Esophagus squamous epithelium (tissue), 5 donors: Measurements from ENCODE around the gene ARG1. TPM values are rescaled to one million over a fixed set of nuclear protein-coding genes. Genes with fewer than 3 reads are reported as not detected.

Experiments
- DNase-seq: peaks from one replicate; lab custom pipeline; 2025; lab: John Stamatoyannopoulos, UW
- H3K27ac ChIP-seq, 4 donors: fragments of 200-600 bp; sonication (generic); one replicate each; pipeline ENCODE4 v1.5.1; 2016 to 2019; ENCODE audit warnings: mild to moderate bottlenecking in 1 of 4
- H3K27me3 ChIP-seq, 4 donors: fragments of 200-600 bp; sonication (generic); 1 replicate in 3 of 4; 2 replicates in 1 of 4; pipeline versions ENCODE4 v1.5.1 to v1.6.0; 2017 to 2021; ENCODE audit warnings: antibody characterized with exemption in 1 of 4
- H3K36me3 ChIP-seq, 3 donors: fragments of 200-600 bp; sonication (generic); one replicate each; pipeline ENCODE4 v1.5.1; 2016 to 2019
- H3K4me1 ChIP-seq, 3 donors: fragments of 200-600 bp; sonication (generic); one replicate each; pipeline ENCODE4 v1.5.1; 2017 to 2019
- H3K4me3 ChIP-seq, 4 donors: fragments of 200-600 bp; sonication (generic); 1 replicate in 3 of 4; 2 replicates in 1 of 4; pipeline ENCODE4 v1.5.1; 2016 to 2019; ENCODE audit warnings: mild to moderate bottlenecking in 2 of 4, moderate library complexity in 1 of 4
- H3K9me3 ChIP-seq, 3 donors: fragments of 200-600 bp; sonication (generic); one replicate each; pipeline ENCODE4 v1.5.1; 2016 to 2019
- POLR2A ChIP-seq, 4 donors: fragments of 450-650 bp; IDR thresholded peaks; one replicate each; pipeline ENCODE4 v1.6.1; 2017; ENCODE audit warnings: antibody characterized with exemption in 4 of 4, mild to moderate bottlenecking in 4 of 4, moderate library complexity in 3 of 4
- WGBS, 2 donors: methylation state at CpG; one replicate each; pipeline ENCODE4 v1.1.5; 2018; 5-methylcytosine and 5-hydroxymethylcytosine counted together
- intact Hi-C: fragments of 100-400 bp; cut with DNase I; formaldehyde crosslinking; loops from one replicate; pipeline ENCODE4 v1.15.0; 2022
- total RNA-seq, 4 donors: library from RNA; depleted of rRNA; stranded (reverse); fragments of >200 nt; gene quantifications; one replicate each; pipeline ENCODE4 v1.1.0, GENCODE V29; 2016
- TF ChIP-seq, protein P1 (sequence below), 6 experiments: fragments of 450-650 bp in 4 of 6; fragments of 200-600 bp in 2 of 6; sonication (generic) in 2 of 6; IDR thresholded peaks; one replicate each; pipeline ENCODE4 v1.5.1; 2016 to 2019; ENCODE audit warnings: antibody characterized with exemption in 6 of 6, mild to moderate bottlenecking in 4 of 6, moderate library complexity in 4 of 6
- donor health status: DM: yes; HTN: yes; CAD: no.

ARG1 gene
- total RNA-seq, 4 donors from 2014 or later: 0.19 to 2.7 TPM; not detected in 2

GRCh38 chr6:131615275-131615674 lies 42.2 kb downstream of the ARG1 start:
- Histone ChIP-seq H3K4me3 (no peak overlapping the region), H3K9me3 (no peaks in the 10 kb centered on the region), H3K27me3 (no peaks in the 10 kb centered on the region), H3K36me3 (peaks cover 2 to 100% (median 26%) of the 10 kb centered on the region in 3 donors), H3K27ac (no peak overlapping the region), H3K4me1 (no peaks in the 10 kb centered on the region)
- DNase-seq: no peak
- 90% methylated on average over 4 of the region's 4 CpGs for WGBS, 2 donors
- intact Hi-C loops: no loop called here
- TF ChIP-seq, protein P1, sequence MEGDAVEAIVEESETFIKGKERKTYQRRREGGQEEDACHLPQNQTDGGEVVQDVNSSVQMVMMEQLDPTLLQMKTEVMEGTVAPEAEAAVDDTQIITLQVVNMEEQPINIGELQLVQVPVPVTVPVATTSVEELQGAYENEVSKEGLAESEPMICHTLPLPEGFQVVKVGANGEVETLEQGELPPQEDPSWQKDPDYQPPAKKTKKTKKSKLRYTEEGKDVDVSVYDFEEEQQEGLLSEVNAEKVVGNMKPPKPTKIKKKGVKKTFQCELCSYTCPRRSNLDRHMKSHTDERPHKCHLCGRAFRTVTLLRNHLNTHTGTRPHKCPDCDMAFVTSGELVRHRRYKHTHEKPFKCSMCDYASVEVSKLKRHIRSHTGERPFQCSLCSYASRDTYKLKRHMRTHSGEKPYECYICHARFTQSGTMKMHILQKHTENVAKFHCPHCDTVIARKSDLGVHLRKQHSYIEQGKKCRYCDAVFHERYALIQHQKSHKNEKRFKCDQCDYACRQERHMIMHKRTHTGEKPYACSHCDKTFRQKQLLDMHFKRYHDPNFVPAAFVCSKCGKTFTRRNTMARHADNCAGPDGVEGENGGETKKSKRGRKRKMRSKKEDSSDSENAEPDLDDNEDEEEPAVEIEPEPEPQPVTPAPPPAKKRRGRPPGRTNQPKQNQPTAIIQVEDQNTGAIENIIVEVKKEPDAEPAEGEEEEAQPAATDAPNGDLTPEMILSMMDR (IDR thresholded peaks at IDR 0.05): no peak
- TF ChIP-seq POLR2A (IDR thresholded peaks at IDR 0.05): no peak

DNA sequence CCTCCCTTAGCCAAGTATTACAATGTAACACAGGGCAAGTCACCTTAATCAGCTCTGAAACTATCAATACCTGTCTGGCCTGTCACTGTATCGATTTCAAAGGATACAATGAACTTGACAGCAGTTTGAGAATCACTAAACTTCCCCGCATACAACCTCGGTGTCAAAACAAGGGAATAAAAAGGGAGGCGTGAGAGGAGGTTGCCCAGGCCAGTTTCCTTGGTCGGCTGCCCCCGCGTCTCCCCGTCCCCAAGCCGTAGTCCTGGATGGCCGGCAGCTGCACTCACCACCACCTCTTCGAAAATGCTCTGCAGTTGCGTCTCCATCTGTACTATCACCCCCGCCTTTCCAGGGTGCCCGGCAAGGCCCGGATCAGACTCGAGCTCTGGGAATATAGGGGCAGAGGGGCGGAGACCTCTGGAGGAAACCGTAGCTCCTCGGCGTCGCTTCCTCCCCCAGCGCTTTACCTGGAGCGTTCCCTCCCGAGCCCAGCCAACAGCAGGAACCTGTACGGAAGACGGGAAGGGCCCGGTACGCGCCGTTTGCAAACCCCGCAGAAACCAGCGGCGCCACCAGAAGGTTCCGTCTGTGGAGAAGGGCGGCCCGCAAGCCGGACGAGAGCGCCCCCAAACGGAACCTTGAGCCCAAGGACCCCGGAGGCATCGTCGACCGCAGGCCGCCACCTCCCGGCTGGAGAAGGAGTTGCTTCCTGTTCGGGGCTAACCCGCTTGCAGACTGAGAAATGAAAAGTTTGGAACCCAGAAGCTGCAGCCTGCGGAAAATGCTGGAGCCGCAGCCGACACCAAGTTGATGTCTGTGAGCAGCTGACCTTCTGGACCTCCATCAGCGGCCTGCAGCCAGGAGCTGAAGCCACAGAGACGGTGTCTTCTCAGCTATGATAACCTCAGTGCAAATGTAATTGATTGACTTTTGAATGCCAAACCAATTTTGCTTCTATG lies 55.0 kb downstream of the ARG1 start, which contains the start of gene MED23:
TSS of gene MED23 (minus strand) at position 519 of the 959 bp plus-strand sequence. CDS start at position 326, 193 bp downstream.
- DNase-seq: peak; percentile 77
- TF ChIP-seq POLR2A (IDR thresholded peaks at IDR 0.05): peak in 2 of 4 donors; percentile 56 to 62
- TF ChIP-seq, protein P1 (IDR thresholded peaks at IDR 0.05): peak; percentile 80 to 95 (median 90)

GRCh38 chr6:131628726-131629125 lies 55.7 kb downstream of the ARG1 start:
- Histone ChIP-seq H3K27ac (peak overlapping the region in 2 of 4 donors; percentile 87 to 93), H3K4me3 (peak overlapping the region; percentile 46 to 96 (median 76)), H3K36me3 (peaks cover 6 to 26% (median 11%) of the 10 kb centered on the region in 3 donors), H3K9me3 (no peaks in the 10 kb centered on the region), H3K4me1 (peaks cover 11 to 39% (median 11%) of the 10 kb centered on the region in 3 donors), H3K27me3 (no peaks in the 10 kb centered on the region)
- no peak for TF ChIP-seq POLR2A (IDR thresholded peaks at IDR 0.05)
- TF ChIP-seq, protein P1 (IDR thresholded peaks at IDR 0.05): no peak
- 0 to 17% methylated on average over 1 of the region's 1 CpG for WGBS, 2 donors
- intact Hi-C loops: no loop called here
- DNase-seq: no peak

More for the DNA sequence above, 55.0 kb downstream of the ARG1 start, which contains the start of gene MED23:
- peak within 1 kb of the TSS; percentile 46 to 96 (median 76) for H3K4me3 ChIP-seq
- peaks cover 11 to 39% (median 11%) of the 10 kb centered on the region in 3 donors for H3K4me1 ChIP-seq
- H3K9me3 ChIP-seq: no peaks in the 10 kb centered on the region
- H3K36me3 ChIP-seq: peaks cover 6 to 34% (median 11%) of the 10 kb centered on the region in 3 donors
- intact Hi-C loops: no loop called here
- H3K27me3 ChIP-seq: no peaks in the 10 kb centered on the region
- H3K27ac ChIP-seq: peak within 1 kb of the TSS; percentile 75 to 93 (median 86)
- WGBS, 2 donors: 0 to 3% methylated on average over 8 to 14 of the region's 53 CpGs

DNA sequence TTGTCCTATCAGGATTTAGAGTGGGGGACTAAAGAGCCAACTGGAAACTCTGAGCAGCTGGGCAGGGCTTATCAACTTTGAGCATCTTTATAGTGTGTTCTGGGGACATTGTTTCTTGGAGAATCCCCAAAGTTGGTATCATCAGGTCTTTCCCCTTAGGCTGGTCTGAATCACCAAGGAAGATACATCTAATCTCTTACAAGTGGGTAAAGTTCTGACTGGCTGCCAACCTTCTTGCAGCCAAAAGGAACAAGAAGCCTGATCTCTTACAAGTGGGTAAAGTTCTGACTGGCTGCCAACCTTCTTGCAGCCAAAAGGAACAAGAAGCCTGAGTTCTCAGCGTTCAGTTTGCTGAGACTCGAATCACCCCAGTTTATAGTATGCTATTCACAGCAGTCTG lies 56.6 kb downstream of the ARG1 start:
- Histone ChIP-seq H3K4me3 (no peak overlapping the region), H3K4me1 (peaks cover 11 to 39% (median 11%) of the 10 kb centered on the region in 3 donors), H3K9me3 (no peaks in the 10 kb centered on the region), H3K27ac (no peak overlapping the region), H3K27me3 (no peaks in the 10 kb centered on the region), H3K36me3 (peaks cover 0 to 17% (median 3%) of the 10 kb centered on the region in 3 donors)
- intact Hi-C loops: no loop called here
- WGBS, 2 donors: 39 to 41% methylated on average over 2 of the region's 2 CpGs
- no peak for TF ChIP-seq POLR2A (IDR thresholded peaks at IDR 0.05)
- TF ChIP-seq, protein P1 (IDR thresholded peaks at IDR 0.05): no peak
- no peak for DNase-seq
